H9 (cell line): ENCODE results near the gene IL1RL2. TPM values are rescaled to one million over a fixed set of nuclear protein-coding genes. Genes with fewer than 3 reads are reported as not detected.

Experiments
- DNase-seq: peaks from one replicate; pipeline ENCODE4 v3.0.0-alpha.2; 2017
- H2AFZ ChIP-seq: one replicate; pipeline ENCODE4 v1.6.1; 2013; ENCODE audit warnings: mild to moderate bottlenecking, low read length, control low read depth, moderate library complexity
- H2AK5ac ChIP-seq: 2 replicates; pipeline ENCODE4 v1.6.1; 2013; ENCODE audit warnings: low read length, control low read depth, mixed read lengths; ENCODE audit not compliant: insufficient read length
- H2BK120ac ChIP-seq: one replicate; pipeline ENCODE4 v1.6.1; 2013; ENCODE audit warnings: low read depth, mild to moderate bottlenecking, low read length, control low read depth, inconsistent platforms; ENCODE audit not compliant: poor library complexity, severe bottlenecking
- H2BK12ac ChIP-seq: 2 replicates; pipeline ENCODE4 v1.6.1; 2013; ENCODE audit warnings: low read length, control low read depth, mixed read lengths, low read depth; ENCODE audit not compliant: insufficient read length
- H2BK15ac ChIP-seq: 2 replicates; pipeline ENCODE4 v1.6.1; 2013; ENCODE audit warnings: low read depth, low read length, control low read depth
- H2BK20ac ChIP-seq: one replicate; pipeline ENCODE4 v1.6.1; 2013; ENCODE audit warnings: low read depth, mild to moderate bottlenecking, low read length, control low read depth, inconsistent platforms; ENCODE audit not compliant: poor library complexity, severe bottlenecking
- H2BK5ac ChIP-seq: 2 replicates; pipeline ENCODE4 v1.6.1; 2013; ENCODE audit warnings: low read length, control low read depth, mixed read lengths; ENCODE audit not compliant: insufficient read length
- H3K14ac ChIP-seq: 2 replicates; pipeline ENCODE4 v1.6.1; 2013; ENCODE audit warnings: low read length, control low read depth; ENCODE audit not compliant: insufficient read depth
- H3K18ac ChIP-seq: 2 replicates; pipeline ENCODE4 v1.6.1; 2013; ENCODE audit warnings: low read depth, mild to moderate bottlenecking, mixed read lengths, low read length, control low read depth; ENCODE audit not compliant: insufficient read length
- H3K23ac ChIP-seq: 2 replicates; pipeline ENCODE4 v1.6.1; 2013; ENCODE audit warnings: low read length, control low read depth, mixed read lengths, low read depth; ENCODE audit not compliant: insufficient read length
- H3K23me2 ChIP-seq: 2 replicates; pipeline ENCODE4 v1.6.1; 2013; ENCODE audit warnings: low read depth, mild to moderate bottlenecking, mixed read lengths, low read length, control low read depth; ENCODE audit not compliant: insufficient read length, poor library complexity, severe bottlenecking
- H3K27ac ChIP-seq: 2 replicates; pipeline ENCODE4 v1.5.1; 2013; ENCODE audit warnings: low read length, control low read depth, mixed read lengths, low read depth; ENCODE audit not compliant: insufficient read length
- H3K27me3 ChIP-seq: 2 replicates; pipeline ENCODE4 v1.6.1; 2013; ENCODE audit warnings: low read length, control low read depth, inconsistent platforms; ENCODE audit not compliant: insufficient read depth
- H3K4ac ChIP-seq: 2 replicates; pipeline ENCODE4 v1.6.1; 2013; ENCODE audit warnings: low read depth, mild to moderate bottlenecking, control low read depth, inconsistent platforms, low read length, moderate library complexity
- H3K4me1 ChIP-seq: 2 replicates; pipeline ENCODE4 v1.6.1; 2013; ENCODE audit warnings: low read length, control low read depth, inconsistent platforms; ENCODE audit not compliant: insufficient read depth
- H3K4me2 ChIP-seq: 2 replicates; pipeline ENCODE4 v1.6.1; 2013; ENCODE audit warnings: low read length, control low read depth, mixed read lengths; ENCODE audit not compliant: insufficient read length, insufficient read depth
- H3K56ac ChIP-seq: 2 replicates; pipeline ENCODE4 v1.6.1; 2013; ENCODE audit warnings: low read depth, mild to moderate bottlenecking, mixed read lengths, low read length, control low read depth; ENCODE audit not compliant: insufficient read length
- H3K79me1 ChIP-seq: 2 replicates; pipeline ENCODE4 v1.6.1; 2013; ENCODE audit warnings: low read depth, mild to moderate bottlenecking, moderate library complexity, low read length, control low read depth, inconsistent platforms; ENCODE audit not compliant: insufficient read depth, poor library complexity, severe bottlenecking
- H3K79me2 ChIP-seq: 2 replicates; pipeline ENCODE4 v1.6.1; 2013; ENCODE audit warnings: low read length, control low read depth, inconsistent platforms; ENCODE audit not compliant: insufficient read depth
- H3K9ac ChIP-seq: 2 replicates; pipeline ENCODE4 v1.6.1; 2013; ENCODE audit warnings: low read length, control low read depth, mixed read lengths; ENCODE audit not compliant: insufficient read length; ENCODE audit errors: extremely low read depth
- H3K9me3 ChIP-seq: one replicate; pipeline ENCODE4 v1.6.1; 2013; ENCODE audit warnings: low read depth, low read length, inconsistent platforms; ENCODE audit not compliant: control insufficient read depth
- H3T11ph ChIP-seq: one replicate; pipeline ENCODE4 v1.6.1; 2013; ENCODE audit warnings: mild to moderate bottlenecking, low read length, control low read depth, inconsistent platforms
- H4K20me1 ChIP-seq: one replicate; pipeline ENCODE4 v1.6.1; 2013; ENCODE audit not compliant: control insufficient read depth, insufficient read length, insufficient read depth
- H4K5ac ChIP-seq: 2 replicates; pipeline ENCODE4 v1.6.1; 2013; ENCODE audit warnings: low read depth, mild to moderate bottlenecking, mixed read lengths, low read length, control low read depth; ENCODE audit not compliant: insufficient read length
- H4K8ac ChIP-seq: replicated peaks from 2 replicates; pipeline ENCODE4 v1.6.1; 2013; ENCODE audit warnings: low read length, control low read depth, mixed read lengths, low read depth; ENCODE audit not compliant: insufficient read length
- H4K91ac ChIP-seq: 2 replicates; pipeline ENCODE4 v1.6.1; 2013; ENCODE audit warnings: low read depth, mild to moderate bottlenecking, moderate library complexity, mixed read lengths, low read length, control low read depth; ENCODE audit not compliant: insufficient read length
- H3K27ac Mint-ChIP-seq, 3 experiments: 2 replicates in 2 of 3; 3 replicates in 1 of 3; pipeline ENCODE4 v1.8.0; 2020 to 2021; ENCODE audit warnings: mixed read lengths in 3 of 3, mild to moderate bottlenecking in 1 of 3, moderate library complexity in 1 of 3
- H3K27me3 Mint-ChIP-seq: 2 replicates; pipeline ENCODE4 v1.8.0; 2021; ENCODE audit warnings: low read depth, mild to moderate bottlenecking, moderate library complexity, mixed read lengths
- H3K36me3 Mint-ChIP-seq, 3 experiments: 2 replicates in 2 of 3; 3 replicates in 1 of 3; pipeline ENCODE4 v1.8.0; 2020 to 2021; ENCODE audit warnings: low read depth in 3 of 3, mixed read lengths in 3 of 3; ENCODE audit not compliant: insufficient read depth in 1 of 3
- H3K4me1 Mint-ChIP-seq, 2 experiments: 2 replicates each; pipeline ENCODE4 v1.8.0; 2020; ENCODE audit warnings: mixed read lengths in 2 of 2
- H3K4me3 Mint-ChIP-seq, 2 experiments: 2 replicates in 1 of 2; 3 replicates in 1 of 2; pipeline ENCODE4 v1.8.0; 2020 to 2021; ENCODE audit warnings: mild to moderate bottlenecking in 2 of 2, mixed read lengths in 2 of 2, moderate library complexity in 1 of 2
- H3K9me3 Mint-ChIP-seq, 2 experiments: 2 replicates in 1 of 2; 3 replicates in 1 of 2; pipeline ENCODE4 v1.8.0; 2020; ENCODE audit warnings: mild to moderate bottlenecking in 2 of 2, mixed read lengths in 2 of 2, moderate library complexity in 1 of 2
- WGBS: extraction: QIAGEN DNeasy Blood & Tissue Kit; methylation state at CpG from one replicate; pipeline ENCODE4 v1.1.7; 2013; ENCODE audit warnings: missing lambda C conversion rate, low lambda C conversion rate, mixed read lengths; ENCODE audit not compliant: insufficient read length; ENCODE audit errors: extremely low coverage; 5-methylcytosine and 5-hydroxymethylcytosine counted together
- total RNA-seq: library from RNA; stranded (reverse); gene quantifications from 2 replicates; pipeline ENCODE4 v1.2.1, GENCODE V29; 2021
- TF ChIP-seq, protein P1 (sequence below): fragments of 200-600 bp; sonication (generic); conservative IDR thresholded peaks from 3 replicates; pipeline ENCODE4 v1.8.0; 2021; ENCODE audit warnings: antibody characterized with exemption, mild to moderate bottlenecking

The IL1RL2 gene
- total RNA-seq, 1 experiment from 2014 or later, result not detected

DNA sequence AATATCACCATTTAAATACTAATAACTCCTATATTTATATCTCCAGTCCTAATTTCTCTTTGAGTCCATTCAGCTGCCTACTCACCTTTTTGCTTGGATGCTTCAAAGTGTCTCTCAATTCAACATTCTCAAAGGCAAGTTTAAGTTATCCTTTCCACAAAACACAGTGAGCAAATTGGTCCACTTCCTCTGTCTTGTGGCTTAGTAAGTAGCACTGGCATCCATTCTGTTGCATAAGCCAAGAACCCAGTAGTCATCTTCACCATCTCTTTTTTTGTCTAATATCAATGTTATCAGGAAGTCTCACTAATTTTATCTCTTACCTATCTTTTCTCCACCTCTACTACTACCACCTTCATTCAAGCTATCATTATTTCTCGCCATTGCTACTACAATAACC lies 97.2 kb downstream of the IL1RL2 start:
- Histone ChIP-seq H2AK5ac (no peak overlapping the region), H3K9me3 (no peaks in the 10 kb centered on the region), H3K27ac (no peak overlapping the region), H2AFZ (no peak overlapping the region), H2BK20ac (no peak overlapping the region), H4K20me1 (no peaks in the 10 kb centered on the region), H2BK12ac (no peak overlapping the region), H3K23me2 (no peaks in the 10 kb centered on the region), H3K4ac (no peak overlapping the region), H2BK120ac (no peak overlapping the region), H2BK15ac (no peak overlapping the region), H4K8ac (no peak overlapping the region), H3K56ac (no peak overlapping the region), H4K5ac (no peak overlapping the region), H3K14ac (no peak overlapping the region), H3K27me3 (no peaks in the 10 kb centered on the region), H3K9ac (no peak overlapping the region), H4K91ac (no peak overlapping the region), H3K79me1 (no peaks in the 10 kb centered on the region), H3K4me1 (no peaks in the 10 kb centered on the region), H3T11ph (no peak overlapping the region), H2BK5ac (no peak overlapping the region), H3K4me2 (no peak overlapping the region), H3K18ac (no peak overlapping the region), H3K23ac (no peak overlapping the region), H3K79me2 (no peaks in the 10 kb centered on the region)
- Mint-ChIP-seq H3K4me1 (no peaks in the 10 kb centered on the region), H3K9me3 (no peaks in the 10 kb centered on the region), H3K4me3 (no peak overlapping the region), H3K36me3 (no peaks in the 10 kb centered on the region), H3K27ac (no peak overlapping the region), H3K27me3 (no peaks in the 10 kb centered on the region)
- no peak for DNase-seq
- TF ChIP-seq, protein P1, sequence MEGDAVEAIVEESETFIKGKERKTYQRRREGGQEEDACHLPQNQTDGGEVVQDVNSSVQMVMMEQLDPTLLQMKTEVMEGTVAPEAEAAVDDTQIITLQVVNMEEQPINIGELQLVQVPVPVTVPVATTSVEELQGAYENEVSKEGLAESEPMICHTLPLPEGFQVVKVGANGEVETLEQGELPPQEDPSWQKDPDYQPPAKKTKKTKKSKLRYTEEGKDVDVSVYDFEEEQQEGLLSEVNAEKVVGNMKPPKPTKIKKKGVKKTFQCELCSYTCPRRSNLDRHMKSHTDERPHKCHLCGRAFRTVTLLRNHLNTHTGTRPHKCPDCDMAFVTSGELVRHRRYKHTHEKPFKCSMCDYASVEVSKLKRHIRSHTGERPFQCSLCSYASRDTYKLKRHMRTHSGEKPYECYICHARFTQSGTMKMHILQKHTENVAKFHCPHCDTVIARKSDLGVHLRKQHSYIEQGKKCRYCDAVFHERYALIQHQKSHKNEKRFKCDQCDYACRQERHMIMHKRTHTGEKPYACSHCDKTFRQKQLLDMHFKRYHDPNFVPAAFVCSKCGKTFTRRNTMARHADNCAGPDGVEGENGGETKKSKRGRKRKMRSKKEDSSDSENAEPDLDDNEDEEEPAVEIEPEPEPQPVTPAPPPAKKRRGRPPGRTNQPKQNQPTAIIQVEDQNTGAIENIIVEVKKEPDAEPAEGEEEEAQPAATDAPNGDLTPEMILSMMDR, result no peak
- 94% methylated on average over 1 of the region's 1 CpG for WGBS
